HepG2 (cell line): ENCODE measurements around the gene PCSK7. TPM values are rescaled to one million over a fixed set of nuclear protein-coding genes. Genes with fewer than 3 reads are reported as not detected.

ENCODE experiments used
- ATAC-seq: fragments of 200-7000 bp; cut with Tn5 transposase; 3 replicates; pipeline ENCODE4 v1.9.1; 2020; ENCODE audit warnings: mild to moderate bottlenecking, moderate library complexity
- BruUV-seq: library from RNA; stranded (reverse); fragments of 400-500 nt; replicated peaks from 2 replicates; lab custom pipeline; 2021; lab: Mats Ljungman, UMichigan
- CTCF ChIA-PET: fragments of 300-600 bp; formaldehyde crosslinking; extraction: SDS; loops from one replicate; lab custom pipeline; 2021; ENCODE audit warnings: low total read pairs, inconsistent platforms, low intra/inter-chr PET ratio; lab: Yijun Ruan, JAX
- POLR2A ChIA-PET: fragments of 350-600 bp; sonication (Branson Sonifier 250); formaldehyde crosslinking; loops from one replicate; lab custom pipeline; 2020; ENCODE audit warnings: antibody characterized with exemption, inconsistent platforms; lab: Yijun Ruan, JAX
- DNase-seq: peaks from one replicate; pipeline ENCODE4 v3.0.0-alpha.2; 2015; ENCODE audit warnings: low spot score
- FAIRE-seq: peaks from 3 replicates; lab custom pipeline; 2011; peaks lifted over from hg19 to GRCh38; lab: Jason Lieb, UNC
- H2AFZ ChIP-seq: one replicate; pipeline ENCODE4 v1.6.1; 2011; ENCODE audit warnings: low read length, inconsistent platforms
- H3K27ac ChIP-seq: fragments of 300-600 bp; 3 replicates; pipeline ENCODE4 v1.8.0; 2011; ENCODE audit warnings: mixed run types, mild to moderate bottlenecking, mixed read lengths, low read length, inconsistent platforms; ENCODE audit not compliant: insufficient read depth; ENCODE audit errors: extremely low read length
- H3K27me3 ChIP-seq, 2 experiments: fragments of 200-600 bp in 1 of 2; 2 replicates in 1 of 2; 3 replicates in 1 of 2; pipeline versions ENCODE4 v1.6.0 to v1.8.0; 2011; ENCODE audit warnings: low read length in 2 of 2, mild to moderate bottlenecking in 2 of 2, moderate library complexity in 2 of 2, inconsistent platforms in 1 of 2; ENCODE audit not compliant: insufficient read depth in 2 of 2, control insufficient read depth in 1 of 2
- H3K36me3 ChIP-seq, 2 experiments: fragments of 200-600 bp in 1 of 2; replicated peaks in 1 of 2; 2 replicates in 1 of 2; 3 replicates in 1 of 2; pipeline versions ENCODE4 v1.5.1 to v1.8.0; 2011; ENCODE audit warnings: low read length in 2 of 2, inconsistent platforms in 1 of 2; ENCODE audit not compliant: insufficient read depth in 2 of 2, control insufficient read depth in 1 of 2
- H3K4me1 ChIP-seq: 2 replicates; pipeline ENCODE4 v1.5.1; 2012; ENCODE audit warnings: low read length, inconsistent platforms; ENCODE audit not compliant: insufficient read depth
- H3K4me2 ChIP-seq: 2 replicates; pipeline ENCODE4 v1.6.0; 2011; ENCODE audit warnings: low read depth, low read length, inconsistent platforms
- H3K4me3 ChIP-seq, 3 experiments: fragments of 200-600 bp in 1 of 3; sonication (generic), shearing (Covaris generic) in 1 of 3; replicated peaks in 1 of 3; 2 replicates each; pipeline ENCODE4 v1.5.1; 2011 to 2016; ENCODE audit warnings: low read length in 3 of 3, inconsistent platforms in 2 of 3, low read depth in 2 of 3, mild to moderate bottlenecking in 2 of 3, control low read depth in 1 of 3, mixed read lengths in 1 of 3; ENCODE audit not compliant: insufficient read depth in 1 of 3
- H3K79me2 ChIP-seq: one replicate; pipeline ENCODE4 v1.6.1; 2011; ENCODE audit warnings: low read length, inconsistent platforms; ENCODE audit not compliant: insufficient read depth
- H3K9ac ChIP-seq: 2 replicates; pipeline ENCODE4 v1.6.0; 2011; ENCODE audit warnings: mild to moderate bottlenecking, low read depth, low read length, inconsistent platforms; ENCODE audit not compliant: insufficient read depth
- H3K9me3 ChIP-seq: 2 replicates; pipeline ENCODE4 v1.5.1; 2012; ENCODE audit warnings: mild to moderate bottlenecking, low read length
- H4K20me1 ChIP-seq: 2 replicates; pipeline ENCODE4 v1.6.0; 2011; ENCODE audit warnings: inconsistent platforms, mild to moderate bottlenecking, low read length, moderate library complexity; ENCODE audit not compliant: insufficient read depth
- IRX3 ChIP-seq: sonication (generic); formaldehyde crosslinking; IDR thresholded peaks from 2 replicates; pipeline ENCODE4 v1.8.1; 2023; ENCODE audit warnings: mild to moderate bottlenecking, low read depth, missing genetic modification reagents, borderline replicate concordance
- MTERF4 ChIP-seq: sonication (generic); formaldehyde crosslinking; IDR thresholded peaks from 2 replicates; pipeline ENCODE4 v1.8.0; 2023; ENCODE audit warnings: mild to moderate bottlenecking, missing genetic modification reagents
- NONO ChIP-seq, 2 experiments: fragments of 450-650 bp in 1 of 2; sonication (generic) in 1 of 2; formaldehyde crosslinking in 1 of 2; IDR thresholded peaks in 1 of 2; conservative IDR thresholded peaks in 1 of 2; 2 replicates each; pipeline versions ENCODE4 v1.6.1 to v1.8.0; 2017 to 2022; ENCODE audit warnings: mild to moderate bottlenecking in 1 of 2, missing genetic modification reagents in 1 of 2, moderate library complexity in 1 of 2
- RAD21 ChIP-seq: fragments of 450-650 bp; formaldehyde crosslinking; IDR thresholded peaks from 2 replicates; pipeline ENCODE4 v1.5.0; 2020; ENCODE audit warnings: mild to moderate bottlenecking
- ZNF740 ChIP-seq: sonication (generic); formaldehyde crosslinking; IDR thresholded peaks from 2 replicates; pipeline ENCODE4 v1.4.0; 2020; ENCODE audit warnings: missing genetic modification reagents
- WGBS: methylation state at CpG from one replicate; pipeline ENCODE4 v1.1.6; 2017; ENCODE audit warnings: low lambda C conversion rate; 5-methylcytosine and 5-hydroxymethylcytosine counted together
- in situ Hi-C: cut with HindIII; loops from 2 replicates; pipeline ENCODE4 v1.10.0; 2017; ENCODE audit warnings: low pct_unique_long_range_greater_than_20kb; ENCODE audit not compliant: extremely low pct_ligation_motif_present
- intact Hi-C: fragments of 100-400 bp; cut with micrococcal nuclease; formaldehyde crosslinking; loops from one replicate; pipeline ENCODE4 v1.10.0; 2022; ENCODE audit not compliant: unreplicated experiment
- polyA plus RNA-seq, 8 experiments: library from polyadenylated mRNA; depleted of rRNA in 3 of 8; stranded (reverse) in 7 of 8; unstranded in 1 of 8; fragments of >200 nt; fragmentation: Illumina TruSeq in 4 of 8; extraction: Trizol in 4 of 8; gene quantifications; 2 replicates each; pipeline versions ENCODE4 v1.2.1 to v1.2.3, GENCODE V29; 2011 to 2016; ENCODE audit warnings: low read depth in 4 of 8, missing spikeins in 1 of 8, mixed read lengths in 1 of 8; ENCODE audit not compliant: insufficient read depth in 1 of 8
- total RNA-seq, 5 experiments: library from RNA; depleted of rRNA; stranded (reverse); fragments of >200 nt; fragmentation: Illumina TruSeq; extraction: Trizol; gene quantifications; 2 replicates each; pipeline ENCODE4 v1.2.3, GENCODE V29; 2016; ENCODE audit warnings: low read depth in 1 of 5
- TF ChIP-seq, protein P1 (sequence below): sonication (generic); formaldehyde crosslinking; IDR thresholded peaks from 2 replicates; pipeline ENCODE4 v1.5.0; 2020; ENCODE audit warnings: missing genetic modification reagents
- TF ChIP-seq, protein P2 (sequence below): sonication (generic); formaldehyde crosslinking; IDR thresholded peaks from 2 replicates; pipeline ENCODE4 v1.5.0; 2020; ENCODE audit warnings: mild to moderate bottlenecking, missing genetic modification reagents, moderate library complexity

Gene PCSK7
- total and polyA plus RNA-seq, 2 of the 13 experiments (the other 11 are each of a cell fraction or from before 2014, with no cell fraction given), result 13.4 to 13.8 TPM

GRCh38 chr11:117197516-117198456 lies 34.1 kb downstream of the PCSK7 start (continued):
- TF ChIP-seq, protein P1, sequence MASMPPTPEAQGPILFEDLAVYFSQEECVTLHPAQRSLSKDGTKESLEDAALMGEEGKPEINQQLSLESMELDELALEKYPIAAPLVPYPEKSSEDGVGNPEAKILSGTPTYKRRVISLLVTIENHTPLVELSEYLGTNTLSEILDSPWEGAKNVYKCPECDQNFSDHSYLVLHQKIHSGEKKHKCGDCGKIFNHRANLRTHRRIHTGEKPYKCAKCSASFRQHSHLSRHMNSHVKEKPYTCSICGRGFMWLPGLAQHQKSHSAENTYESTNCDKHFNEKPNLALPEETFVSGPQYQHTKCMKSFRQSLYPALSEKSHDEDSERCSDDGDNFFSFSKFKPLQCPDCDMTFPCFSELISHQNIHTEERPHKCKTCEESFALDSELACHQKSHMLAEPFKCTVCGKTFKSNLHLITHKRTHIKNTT (CRISPR knock-in tag), result no peak
- TF ChIP-seq, protein P2, sequence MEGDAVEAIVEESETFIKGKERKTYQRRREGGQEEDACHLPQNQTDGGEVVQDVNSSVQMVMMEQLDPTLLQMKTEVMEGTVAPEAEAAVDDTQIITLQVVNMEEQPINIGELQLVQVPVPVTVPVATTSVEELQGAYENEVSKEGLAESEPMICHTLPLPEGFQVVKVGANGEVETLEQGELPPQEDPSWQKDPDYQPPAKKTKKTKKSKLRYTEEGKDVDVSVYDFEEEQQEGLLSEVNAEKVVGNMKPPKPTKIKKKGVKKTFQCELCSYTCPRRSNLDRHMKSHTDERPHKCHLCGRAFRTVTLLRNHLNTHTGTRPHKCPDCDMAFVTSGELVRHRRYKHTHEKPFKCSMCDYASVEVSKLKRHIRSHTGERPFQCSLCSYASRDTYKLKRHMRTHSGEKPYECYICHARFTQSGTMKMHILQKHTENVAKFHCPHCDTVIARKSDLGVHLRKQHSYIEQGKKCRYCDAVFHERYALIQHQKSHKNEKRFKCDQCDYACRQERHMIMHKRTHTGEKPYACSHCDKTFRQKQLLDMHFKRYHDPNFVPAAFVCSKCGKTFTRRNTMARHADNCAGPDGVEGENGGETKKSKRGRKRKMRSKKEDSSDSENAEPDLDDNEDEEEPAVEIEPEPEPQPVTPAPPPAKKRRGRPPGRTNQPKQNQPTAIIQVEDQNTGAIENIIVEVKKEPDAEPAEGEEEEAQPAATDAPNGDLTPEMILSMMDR (CRISPR knock-in tag), result peak; percentile 64
- TF ChIP-seq RAD21 (CRISPR knock-in tag), result peak; percentile 20; the same call in 1 of the 2 replicates

GRCh38 chr11:117197006-117197405 lies 34.9 kb downstream of the PCSK7 start:
- no peak overlapping the region for H3K9ac ChIP-seq
- DNase-seq, result no peak
- peaks cover 9% of the 10 kb centered on the region for H3K4me1 ChIP-seq
- CTCF ChIA-PET, result interaction anchor here (1.6 kb wide), 1 partner anchor 29 kb away, joined by 7 read pairs; no protein-coding TSS in a partner anchor
- H2AFZ ChIP-seq, result no peak overlapping the region
- no peak overlapping the region for H3K27ac ChIP-seq
- no TSS peak for BruUV-seq
- intact Hi-C loops (no loop called here), in situ Hi-C loops (no loop called here)
- no peak for FAIRE-seq
- no peaks in the 10 kb centered on the region for H3K27me3 ChIP-seq
- H3K79me2 ChIP-seq, result no peaks in the 10 kb centered on the region
- no peak for ATAC-seq
- no peak overlapping the region for H3K4me2 ChIP-seq
- no peak overlapping the region for H3K4me3 ChIP-seq
- peaks cover under 1% of the 10 kb centered on the region in 2 experiments; a peak in 2 of 5 replicates for H3K36me3 ChIP-seq
- 95% methylated on average over 3 of the region's 7 CpGs for WGBS
- no peaks in the 10 kb centered on the region for H3K9me3 ChIP-seq
- H4K20me1 ChIP-seq, result no peaks in the 10 kb centered on the region
- POLR2A ChIA-PET, result no interaction called here
- TF ChIP-seq NONO (IDR thresholded peaks at IDR 0.05) (no peak), NONO (CRISPR knock-in tag; conservative IDR thresholded peaks at IDR 0.05) (no peak), MTERF4 (CRISPR knock-in tag) (no peak), ZNF740 (no peak), IRX3 (CRISPR knock-in tag) (no peak)
